Stimulated activated naive CD8-positive, alpha-beta T cell treated with anti-CD3 and anti-CD28 coated beads, Interleukin-15, Interleukin-2, amounts not matched to agents 100 U/mL and 50 U/mL, for 24 hours (primary cell): ENCODE measurements around the gene MROH9.

Experiments used
- ATAC-seq: fragments of 150-1000 bp; cut with Tn5 transposase; one replicate; pipeline ENCODE4 v1.10.0; 2021
- DNase-seq: peaks from one replicate; pipeline ENCODE4 v3.0.0; 2021

Gene MROH9

GRCh38 chr1:171084091-171084490 lies 148.8 kb downstream of the MROH9 start:
- DNase-seq (no peak), ATAC-seq (no peak)

GRCh38 chr1:171084870-171085269 lies 149.5 kb downstream of the MROH9 start:
- ATAC-seq (no peak), DNase-seq (no peak)

GRCh38 chr1:171087896-171088295 lies 152.6 kb downstream of the MROH9 start:
- DNase-seq: no peak
- no peak for ATAC-seq

GRCh38 chr1:171090604-171091003 lies 155.3 kb downstream of the MROH9 start, which contains the start of gene FMO3:
TSS of gene FMO3 (plus strand) at chr1:171090905. CDS start at chr1:171092659, 1,754 bp downstream.
- DNase-seq: no peak
- ATAC-seq: no peak

- ATAC-seq (no peak), DNase-seq (no peak)
Observed at GRCh38 chr1:171103862-171104261, 168.5 kb downstream of the MROH9 start.

- no peak for DNase-seq
Observed at GRCh38 chr1:171107262-171107940, 172.1 kb downstream of the MROH9 start.

GRCh38 chr1:171107969-171108368 lies 172.6 kb downstream of the MROH9 start:
- ATAC-seq: no peak
- DNase-seq: no peak

More at GRCh38 chr1:171107262-171107940, 172.1 kb downstream of the MROH9 start:
- no peak for ATAC-seq

- ATAC-seq (no peak), DNase-seq (no peak)
Observed at GRCh38 chr1:171109966-171110365, 174.6 kb downstream of the MROH9 start.

GRCh38 chr1:171110621-171111326 lies 175.4 kb downstream of the MROH9 start:
- DNase-seq (no peak), ATAC-seq (no peak)

GRCh38 chr1:171112119-171112518 lies 176.8 kb downstream of the MROH9 start:
- DNase-seq (no peak), ATAC-seq (no peak)

- no peak for ATAC-seq
- no peak for DNase-seq
Observed at GRCh38 chr1:171113382-171113781, 178.0 kb downstream of the MROH9 start.
